DMS114 treated with DMSO at 0.1 percent for 48 hours (cell line): Measurements from ENCODE around the gene MYO19.
"Not testable (repeated sequence)": the region's sequence is repeated elsewhere in the genome, so short reads cannot be mapped to it uniquely, and the experiment has no call there.

Source experiments
- DNase-seq: peaks from one replicate; lab custom pipeline; 2025; ENCODE audit not compliant: unreplicated experiment; lab: John Stamatoyannopoulos, UW

MYO19 gene

DNA sequence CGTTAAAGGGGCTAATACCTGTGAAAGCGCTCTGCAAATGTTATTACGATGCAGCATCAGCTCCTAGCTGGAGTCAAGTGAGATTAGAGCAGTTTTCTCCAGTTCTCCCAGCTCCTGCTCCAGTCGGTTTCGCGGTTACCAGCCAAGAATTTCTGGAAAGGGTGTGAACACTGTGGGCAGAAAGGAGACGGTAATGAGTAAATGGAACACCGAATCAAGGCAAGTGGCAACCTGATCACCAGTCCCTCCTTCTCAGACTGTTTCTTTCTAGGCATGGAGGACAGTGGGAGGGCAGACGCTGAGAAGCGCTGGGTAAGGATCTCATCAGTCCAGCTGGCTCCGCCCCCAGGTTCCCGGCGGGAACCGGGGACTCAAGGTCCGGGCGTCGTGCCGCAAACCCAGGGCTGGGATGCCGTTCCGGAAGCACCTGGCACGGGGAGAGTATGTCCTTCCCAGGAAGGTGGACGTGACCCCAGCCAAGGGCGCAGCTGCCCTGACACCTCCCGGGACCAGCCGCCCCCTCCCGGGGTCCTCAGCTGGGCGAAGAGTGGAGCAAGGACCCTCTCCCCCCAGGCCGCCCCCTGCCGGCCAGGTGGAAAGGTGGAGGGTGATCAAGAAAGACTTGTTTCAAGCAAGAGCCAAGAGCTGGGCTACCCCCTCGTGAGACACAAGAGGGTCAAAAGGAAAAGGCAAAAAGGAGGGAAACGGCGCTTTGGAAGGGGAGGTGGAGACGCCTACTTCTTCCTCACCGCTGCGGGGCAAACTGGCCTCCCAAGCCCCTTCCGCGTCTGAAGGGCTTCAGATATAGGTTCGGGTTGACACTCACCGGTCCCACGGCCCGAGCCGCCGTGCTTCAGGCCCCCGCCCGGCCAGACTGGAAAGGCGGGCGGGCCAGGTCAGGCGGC is 481 bp downstream of the MYO19 start:
- DNase-seq = peak; percentile 44

DNA sequence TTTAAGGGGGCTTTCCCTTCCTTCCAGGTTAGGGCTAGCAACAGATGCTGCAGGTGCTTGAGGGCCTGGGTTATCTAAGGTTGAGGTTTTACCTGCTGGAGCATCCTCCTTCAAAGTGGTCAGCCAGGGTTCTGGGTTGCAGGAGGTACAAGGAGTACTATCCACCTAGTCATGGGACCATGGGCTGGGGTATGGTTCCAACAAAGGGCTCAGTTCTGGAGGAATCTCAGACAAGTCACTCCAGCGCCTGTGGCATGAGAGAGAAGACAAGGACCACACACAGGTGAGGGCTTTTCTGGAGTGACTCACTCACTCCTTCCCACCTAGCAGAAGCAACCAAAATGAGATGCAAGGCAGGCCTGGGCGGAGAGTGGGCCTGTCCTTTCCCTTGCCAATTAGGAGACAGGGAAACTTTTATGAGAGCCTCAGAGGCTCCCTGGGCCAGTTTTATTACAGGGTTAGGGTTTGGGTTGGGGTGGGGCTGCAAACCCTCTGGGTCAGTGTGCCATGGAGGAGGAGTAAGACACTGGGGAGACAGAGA is 2.2 kb downstream of the MYO19 start:
- no peak for DNase-seq

DNA sequence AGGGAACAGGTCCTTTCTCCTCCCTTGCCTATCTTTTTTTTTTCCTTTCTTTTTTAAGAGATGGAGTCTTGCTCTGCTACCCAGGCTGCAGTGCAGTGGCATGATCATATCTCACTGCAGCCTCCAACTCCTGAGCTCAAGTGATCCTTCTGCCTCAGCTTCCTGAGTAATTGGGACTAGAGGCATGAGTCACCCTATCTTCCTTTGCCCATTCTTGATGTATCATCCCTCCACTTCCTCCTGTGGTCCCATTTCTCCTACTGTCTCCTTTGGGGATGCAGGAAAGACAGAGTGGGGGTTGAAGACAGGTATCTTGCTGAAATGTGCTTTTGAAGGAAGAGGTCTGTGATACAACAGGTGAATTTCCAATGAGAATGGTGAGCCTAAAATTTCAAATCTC is 5.5 kb downstream of the MYO19 start:
- DNase-seq = no peak

DNA sequence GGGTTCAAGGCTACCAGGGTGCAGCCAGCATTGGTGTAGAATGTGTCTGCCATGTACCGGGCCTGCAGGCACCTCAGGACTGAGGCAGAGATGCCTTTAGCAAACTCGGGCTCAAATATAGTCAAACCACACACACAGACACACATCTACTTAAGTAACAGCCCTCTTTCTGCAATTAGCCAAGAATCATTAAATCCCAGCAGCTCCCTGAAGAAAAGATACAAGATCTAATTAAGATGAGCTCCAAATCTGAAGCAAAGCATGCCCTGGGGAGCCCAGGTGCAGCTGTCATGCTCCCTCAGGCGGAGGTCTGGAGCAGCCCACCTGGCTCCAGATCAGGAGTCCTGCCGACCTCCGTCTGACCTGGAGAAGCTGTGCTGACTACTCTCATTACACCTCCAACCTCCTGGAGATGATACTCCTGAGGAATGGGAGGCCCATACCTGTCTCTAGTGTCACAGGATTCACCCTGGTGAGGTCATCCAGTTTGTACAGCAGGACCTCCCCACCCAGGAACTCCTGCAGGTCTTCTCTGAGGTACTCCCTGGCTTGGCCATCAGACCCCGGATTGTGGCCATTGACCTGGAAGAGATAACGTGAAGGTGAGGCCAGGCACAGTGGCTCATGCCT is 6.9 kb downstream of the MYO19 start:
- DNase-seq = no peak

DNA sequence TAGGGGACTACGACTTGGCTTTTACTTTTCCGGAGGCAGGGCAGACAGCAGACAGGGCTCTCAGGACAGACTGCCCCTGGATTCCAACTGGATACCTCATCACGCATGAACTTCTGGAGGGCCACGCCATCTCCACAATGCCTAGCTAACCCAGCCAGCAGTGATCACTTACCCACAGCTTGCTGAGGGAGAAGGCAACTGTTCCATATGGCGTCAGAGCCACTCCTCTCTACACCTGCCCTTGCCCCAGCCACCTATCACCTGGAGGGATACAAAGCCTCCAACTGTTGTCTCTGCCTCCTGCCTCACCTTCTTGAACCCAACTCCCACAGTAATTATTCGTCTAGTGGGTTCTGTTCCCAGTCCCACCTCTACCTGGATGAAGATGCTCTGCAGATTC is 8.8 kb downstream of the MYO19 start:
- no peak for DNase-seq

DNA sequence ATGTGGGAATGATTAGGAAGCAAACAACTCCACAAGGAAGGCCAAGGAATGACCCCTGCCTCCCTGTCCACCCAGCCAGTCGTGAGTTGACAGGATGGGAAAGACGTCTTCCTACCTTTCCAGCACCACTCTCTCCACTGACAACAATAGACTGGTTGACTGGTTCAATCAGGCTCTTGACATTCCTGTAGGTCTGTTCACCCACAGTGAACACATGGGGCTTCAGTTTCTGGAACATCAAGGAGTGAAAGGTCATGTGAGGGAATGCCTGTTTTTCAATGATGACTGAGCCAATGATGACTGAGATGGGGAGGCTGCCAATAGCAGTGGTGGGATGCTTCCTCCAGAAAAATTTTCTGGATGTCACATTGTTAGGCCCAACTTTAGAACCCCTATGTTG is 9.6 kb downstream of the MYO19 start:
- DNase-seq = no peak

DNA sequence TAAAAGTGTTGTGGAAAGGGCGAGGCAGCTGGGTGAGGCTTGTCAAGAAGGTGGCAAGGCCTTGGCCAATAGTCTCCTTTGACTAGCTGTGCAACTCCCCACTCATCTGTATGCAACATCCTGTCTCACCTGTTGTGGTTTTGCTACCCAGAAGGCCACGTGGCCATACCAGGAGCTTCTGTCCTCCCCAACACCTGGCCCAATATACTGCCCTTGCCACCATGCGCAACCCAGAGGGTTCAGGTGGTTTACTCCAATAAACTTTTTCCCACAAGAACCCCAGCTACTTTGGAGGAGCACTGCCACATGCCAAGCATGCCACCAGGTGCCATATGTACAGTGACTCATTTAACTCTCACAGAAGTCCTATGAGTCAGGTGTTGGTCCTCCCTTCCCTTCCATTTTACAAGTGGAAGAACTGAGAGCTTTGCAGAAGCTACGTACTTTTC is 10.2 kb downstream of the MYO19 start:
- no peak for DNase-seq

DNA sequence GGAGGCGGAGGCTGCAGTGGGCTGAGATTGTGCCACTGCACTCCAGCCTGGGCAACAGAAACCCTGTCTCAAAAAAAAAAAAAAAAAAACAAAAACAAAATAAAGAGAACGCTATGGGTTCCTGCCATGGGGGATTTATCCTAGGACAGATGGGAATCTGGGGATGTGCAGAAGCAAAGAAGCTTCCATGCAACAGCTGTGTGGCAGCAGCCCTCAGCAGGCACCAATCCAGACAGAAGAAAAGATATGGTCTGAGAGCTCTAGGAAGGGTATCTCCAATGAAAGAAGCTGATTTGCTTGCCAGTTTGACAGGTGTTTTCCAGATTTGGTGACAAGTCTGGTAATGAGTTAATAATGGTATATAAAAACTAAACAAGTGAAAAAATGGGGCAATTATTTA is 11.6 kb downstream of the MYO19 start:
- DNase-seq = no peak

DNA sequence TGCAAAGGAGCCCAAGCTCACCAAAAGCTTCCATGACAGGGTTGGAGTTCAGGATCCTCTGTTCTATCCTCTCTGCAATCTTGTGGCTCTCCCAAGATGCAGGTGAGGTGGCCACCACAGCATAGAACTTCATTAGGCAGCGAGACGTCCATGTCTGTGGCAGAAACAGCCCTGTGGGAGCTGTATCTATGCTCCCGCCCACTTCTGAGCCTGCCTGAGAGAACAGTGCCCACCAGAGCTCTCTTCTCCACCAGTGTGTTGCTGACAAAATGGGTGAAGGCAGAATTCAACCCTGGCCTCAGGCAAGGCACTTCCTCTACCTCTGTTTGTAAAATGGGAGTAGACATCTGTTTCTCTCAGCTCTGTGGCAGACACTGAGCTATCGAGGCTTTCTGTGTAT is 18.8 kb downstream of the MYO19 start:
- DNase-seq = no peak

DNA sequence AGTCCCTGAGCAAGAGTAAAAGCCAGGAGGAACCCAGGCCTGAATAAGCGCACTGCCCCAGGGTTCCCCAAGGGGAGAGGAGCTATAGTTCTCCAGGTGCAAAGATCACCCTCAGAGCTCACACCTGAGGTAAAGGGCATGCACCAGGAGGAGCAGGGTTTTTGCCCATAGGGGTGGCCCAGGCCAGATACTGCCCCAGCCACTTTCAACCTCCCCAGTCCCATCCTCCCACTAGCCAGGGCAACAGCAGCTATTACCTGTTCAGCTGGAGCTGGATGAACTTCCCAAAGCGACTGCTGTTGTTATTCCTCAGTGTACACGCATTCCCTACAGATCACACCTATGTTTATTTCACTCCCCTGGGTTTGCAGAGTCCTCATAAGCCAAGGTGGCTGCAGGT is 19.8 kb downstream of the MYO19 start:
- DNase-seq = no peak

DNA sequence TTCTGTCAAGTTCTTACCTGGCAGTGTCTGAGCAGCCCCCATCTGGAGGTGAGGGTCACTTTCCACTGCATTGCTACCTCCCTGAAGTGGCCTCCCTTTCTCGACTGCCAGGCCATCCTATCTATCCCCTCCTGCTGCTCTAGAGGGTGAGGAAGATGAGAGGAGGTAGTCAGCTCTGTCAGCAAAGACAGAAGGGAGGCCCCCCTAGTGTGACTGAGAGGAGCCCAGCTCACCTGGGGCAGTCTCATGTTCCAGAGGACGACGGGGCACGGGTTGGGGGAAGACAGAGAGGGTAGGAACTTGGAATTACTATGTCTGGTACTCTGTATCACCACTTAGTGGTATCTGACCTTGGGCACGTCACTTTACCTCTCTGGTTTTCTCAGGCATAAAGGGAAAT is 22.0 kb downstream of the MYO19 start:
- no peak for DNase-seq

DNA sequence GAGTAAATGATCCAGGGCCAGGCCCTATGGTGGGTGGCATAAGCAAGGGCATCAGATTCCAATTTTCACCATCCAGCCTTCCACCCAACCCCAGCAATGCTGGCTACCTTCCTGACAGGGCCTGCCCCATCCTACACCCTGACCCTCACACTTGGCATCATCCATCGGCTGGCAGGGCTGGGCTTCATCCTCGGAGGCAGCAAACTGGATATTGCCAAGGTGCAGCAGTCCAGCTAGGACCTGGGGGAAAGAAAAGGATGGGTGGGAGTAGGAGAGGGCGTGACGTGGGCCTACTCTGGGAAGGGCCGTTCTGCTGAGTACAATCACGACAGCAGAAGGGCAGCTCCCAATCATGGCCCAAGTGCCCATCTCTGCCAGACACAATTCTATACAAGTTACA is 23.5 kb downstream of the MYO19 start:
- DNase-seq = no peak

DNA sequence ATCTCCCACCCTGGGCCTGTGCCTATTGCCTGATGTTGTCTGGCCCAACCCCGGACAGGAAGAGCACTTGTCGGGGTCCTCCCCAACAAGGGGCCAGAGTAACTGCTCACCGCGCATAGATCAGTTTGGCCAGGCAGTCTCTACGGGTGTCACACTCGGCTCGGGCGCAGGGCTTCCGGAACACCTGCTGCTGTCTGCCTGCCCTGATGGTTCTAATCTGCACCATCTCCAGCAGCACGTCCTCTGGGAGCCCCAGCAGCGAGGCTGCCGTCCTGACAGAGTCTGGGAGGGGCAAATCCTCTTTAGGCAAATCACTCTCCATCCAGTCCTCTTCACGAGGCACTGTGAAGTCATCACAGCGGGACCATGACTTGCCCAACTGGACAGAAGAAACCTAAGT is 24.0 kb downstream of the MYO19 start:
- no peak for DNase-seq

DNA sequence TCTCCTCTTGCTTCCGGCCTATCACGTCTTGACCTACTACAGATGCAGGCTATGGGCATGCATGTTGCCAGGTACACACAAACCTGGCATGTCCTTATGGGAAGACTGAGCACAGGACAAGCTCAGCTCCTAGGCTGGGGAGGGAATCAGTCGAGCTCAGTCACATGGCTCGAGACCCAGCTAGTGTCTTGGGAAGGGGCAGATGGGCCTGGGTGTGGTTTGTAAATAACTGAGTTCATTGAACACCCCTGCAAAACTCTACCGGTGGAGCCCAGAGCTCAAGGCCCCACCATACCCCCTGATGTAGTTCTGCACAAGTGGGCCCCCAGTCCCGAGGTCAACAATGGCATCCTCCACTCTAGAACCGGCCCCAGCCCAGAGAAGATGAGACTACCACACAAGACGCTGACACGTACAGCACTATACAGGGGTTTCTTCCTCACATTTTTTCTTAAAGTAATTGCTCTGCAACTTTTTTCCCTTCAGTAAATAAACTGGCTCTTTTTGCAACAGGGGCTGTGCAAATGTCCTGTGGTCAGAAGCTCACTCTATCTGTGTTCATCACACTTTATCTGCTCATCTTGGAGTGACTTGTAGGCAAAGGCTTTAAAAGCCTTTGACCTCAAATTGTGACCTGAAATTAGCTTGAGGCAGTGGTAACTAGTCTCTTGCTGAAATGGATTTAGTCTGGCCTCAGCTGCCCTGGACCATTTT is 25.2 kb downstream of the MYO19 start:
- no peak for DNase-seq

DNA sequence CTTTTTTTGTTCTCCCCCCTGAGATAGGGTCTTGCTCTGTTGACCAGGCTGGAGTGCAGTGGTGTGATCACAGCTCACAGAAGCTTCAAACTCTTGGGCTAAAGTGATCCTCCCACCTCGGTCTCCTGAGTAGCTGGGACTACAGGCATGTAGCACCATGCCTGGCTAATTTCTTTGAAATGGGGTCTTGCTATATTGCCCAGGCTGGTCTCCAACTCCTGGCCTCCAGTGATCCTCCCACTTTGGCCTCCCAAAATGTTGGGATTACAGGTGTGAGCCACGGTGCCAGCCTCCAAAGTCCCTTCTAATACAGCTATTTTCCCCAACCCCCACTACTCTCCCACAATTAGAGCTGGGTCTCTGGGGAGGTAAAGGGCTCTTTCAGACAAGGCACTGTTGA is 26.2 kb downstream of the MYO19 start:
- DNase-seq = not testable (repeated sequence)

DNA sequence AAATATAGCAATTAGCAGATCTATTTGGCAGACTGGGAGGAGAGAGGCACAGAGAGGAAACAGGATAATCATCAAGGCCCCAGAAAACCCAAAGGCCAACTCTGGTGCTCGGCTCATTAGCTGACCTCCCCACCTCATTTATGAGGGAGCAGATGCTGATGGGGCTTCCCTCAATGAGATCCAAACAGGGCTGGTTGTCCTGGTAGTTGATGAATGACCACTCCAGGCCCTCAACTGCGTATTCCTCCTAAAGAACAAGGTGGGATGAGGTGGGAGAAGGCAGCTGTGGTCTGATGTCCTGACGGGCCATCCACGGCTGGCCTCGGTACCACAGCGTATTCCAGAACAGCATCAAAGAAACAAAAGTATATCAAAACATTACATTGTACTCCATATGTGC is 27.4 kb downstream of the MYO19 start:
- DNase-seq = no peak

DNA sequence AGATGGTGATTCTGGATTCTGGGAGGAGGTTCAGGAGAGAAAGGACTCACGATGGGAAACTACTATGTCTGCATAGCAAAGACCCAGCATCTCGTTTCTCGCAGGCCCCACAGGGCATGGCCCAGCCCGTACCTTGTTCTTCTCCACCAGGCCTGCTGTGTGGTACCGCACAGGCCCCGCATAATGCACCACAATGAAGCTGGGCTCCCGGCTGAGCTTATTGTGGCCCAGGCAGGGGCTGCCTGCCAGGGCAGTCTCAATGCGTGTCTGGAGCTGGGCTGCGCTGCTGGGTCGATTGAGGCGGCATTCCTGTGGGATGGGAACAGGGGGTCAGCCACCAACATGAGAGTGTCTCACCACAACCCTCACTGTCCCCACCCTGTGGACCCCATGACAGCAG is 27.8 kb downstream of the MYO19 start:
- no peak for DNase-seq

DNA sequence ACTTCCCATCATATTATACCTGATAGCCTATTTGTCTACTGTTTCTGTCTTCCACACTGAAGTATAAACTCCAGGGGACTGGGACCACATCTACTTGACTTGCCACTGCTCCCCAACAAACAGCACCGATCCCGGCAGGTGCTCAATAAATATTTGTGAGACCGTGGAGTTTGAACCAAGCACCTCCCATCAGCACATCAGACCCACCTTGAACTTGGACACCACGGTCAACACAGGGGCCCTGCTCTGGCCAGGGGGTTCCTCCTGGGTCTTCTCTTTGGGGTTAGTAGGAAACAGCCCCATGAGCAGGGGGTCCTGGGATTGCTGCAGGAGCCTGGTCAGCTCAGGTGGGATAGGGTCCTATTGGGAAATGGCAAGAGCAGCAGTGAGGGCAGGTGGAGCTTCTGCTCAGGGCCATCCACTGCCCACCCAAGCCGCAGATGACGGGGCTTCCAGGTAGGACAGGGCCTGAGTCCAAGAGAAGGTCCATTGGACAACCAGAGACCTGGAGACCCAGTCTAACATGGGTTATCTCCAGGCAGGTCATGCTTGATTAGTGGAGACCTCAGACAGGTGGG is 28.3 kb downstream of the MYO19 start:
- no peak for DNase-seq

DNA sequence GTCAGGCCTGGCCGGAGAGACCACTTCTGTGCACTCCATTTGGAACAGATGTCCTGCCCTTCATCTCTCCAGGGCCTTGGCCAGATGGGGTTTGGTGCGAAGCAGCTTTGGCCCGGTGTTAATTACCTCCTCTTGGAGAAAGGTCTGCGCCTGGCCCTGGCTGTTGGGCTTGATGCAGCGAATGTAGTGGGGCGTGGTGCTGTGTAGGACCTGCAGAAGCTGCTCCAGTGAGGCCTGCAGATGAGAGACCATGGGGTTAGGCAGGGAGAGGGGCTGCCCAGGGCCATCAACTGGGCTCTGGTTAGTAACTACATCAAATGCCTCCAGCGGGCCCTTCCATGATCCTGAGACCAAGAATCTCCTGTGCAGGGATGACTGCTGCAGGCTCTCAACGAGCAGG is 29.5 kb downstream of the MYO19 start:
- no peak for DNase-seq

DNA sequence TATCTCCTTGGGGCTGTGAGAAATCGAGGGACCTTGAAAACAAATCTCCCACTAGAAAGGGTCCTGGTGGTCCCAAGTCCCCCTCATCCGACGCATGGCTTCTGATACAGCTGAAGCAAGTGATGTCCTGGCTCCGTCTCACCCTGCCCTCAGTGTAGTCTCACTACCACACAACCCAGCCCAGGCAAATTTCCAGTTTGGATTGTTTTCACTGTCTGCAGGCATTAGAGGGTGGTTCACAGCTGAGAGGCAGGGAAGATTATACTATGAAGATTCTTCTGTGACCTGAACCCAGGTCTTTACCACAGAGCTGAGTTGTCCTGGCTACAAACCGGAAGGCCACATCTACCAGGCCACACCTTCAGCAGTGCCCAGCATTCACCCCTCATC is 30.5 kb downstream of the MYO19 start:
- DNase-seq = no peak

DNA sequence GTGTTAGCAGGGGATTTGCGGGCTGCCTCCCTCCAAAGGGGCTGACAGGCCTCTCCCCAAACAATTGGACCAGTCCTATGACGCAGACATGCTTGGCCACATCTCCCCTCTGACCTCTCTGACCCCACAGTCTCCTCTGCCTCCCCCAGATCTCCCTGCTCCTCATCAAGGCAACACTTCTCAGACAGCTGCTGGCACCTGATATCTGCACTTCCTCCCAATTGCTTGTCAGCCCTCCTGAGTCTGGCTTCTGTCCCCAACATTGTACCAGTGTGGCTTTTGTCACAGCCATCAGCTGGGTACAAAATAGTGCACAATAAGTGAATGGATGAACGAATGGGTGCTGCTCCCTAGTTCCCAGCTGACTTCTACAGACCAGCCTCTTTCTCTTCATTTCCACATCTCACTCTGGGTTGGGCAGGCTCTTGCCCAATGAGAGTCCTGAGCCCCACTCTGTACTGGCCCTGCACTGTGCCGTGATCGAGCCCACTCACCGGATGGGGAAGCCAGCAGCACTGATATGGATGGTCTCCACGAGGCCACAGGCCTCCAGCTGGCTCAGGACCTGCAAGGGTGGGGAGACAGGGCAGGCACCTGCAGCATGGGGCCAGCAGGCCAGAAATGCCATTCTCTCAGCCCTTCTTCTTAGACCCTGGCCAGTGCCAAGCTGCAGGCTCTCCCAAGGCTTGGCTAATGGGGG is 31.1 kb downstream of the MYO19 start:
- DNase-seq = no peak
